GM21447 (cell line): ENCODE results near the gene TNNT2.

Experiments
- ATAC-seq: cut with Tn5 transposase; IDR thresholded peaks from one replicate; pipeline ENCODE4 v1.9.1; 2021; ENCODE audit not compliant: unreplicated experiment

Gene TNNT2

DNA sequence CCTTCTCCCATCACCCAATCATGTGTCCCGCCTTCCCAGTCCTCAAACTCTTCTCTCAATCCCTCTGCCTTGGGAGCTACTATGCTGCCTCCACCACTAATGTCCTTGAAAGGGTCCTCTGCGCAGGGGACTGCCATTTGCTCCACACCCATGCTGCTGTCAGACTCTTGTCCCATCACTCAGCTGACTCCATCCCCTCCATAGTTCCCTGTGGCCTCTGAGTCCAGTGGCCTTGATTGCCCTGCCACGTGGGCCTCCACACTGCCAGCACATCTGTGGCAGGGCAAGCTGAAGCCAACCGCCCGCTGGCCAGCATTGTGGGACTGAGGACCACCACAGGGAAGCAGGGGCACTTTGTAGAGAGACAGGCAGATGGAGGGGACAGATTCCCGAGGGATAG lies 1.3 kb upstream of the TNNT2 start:
- no peak for ATAC-seq

DNA sequence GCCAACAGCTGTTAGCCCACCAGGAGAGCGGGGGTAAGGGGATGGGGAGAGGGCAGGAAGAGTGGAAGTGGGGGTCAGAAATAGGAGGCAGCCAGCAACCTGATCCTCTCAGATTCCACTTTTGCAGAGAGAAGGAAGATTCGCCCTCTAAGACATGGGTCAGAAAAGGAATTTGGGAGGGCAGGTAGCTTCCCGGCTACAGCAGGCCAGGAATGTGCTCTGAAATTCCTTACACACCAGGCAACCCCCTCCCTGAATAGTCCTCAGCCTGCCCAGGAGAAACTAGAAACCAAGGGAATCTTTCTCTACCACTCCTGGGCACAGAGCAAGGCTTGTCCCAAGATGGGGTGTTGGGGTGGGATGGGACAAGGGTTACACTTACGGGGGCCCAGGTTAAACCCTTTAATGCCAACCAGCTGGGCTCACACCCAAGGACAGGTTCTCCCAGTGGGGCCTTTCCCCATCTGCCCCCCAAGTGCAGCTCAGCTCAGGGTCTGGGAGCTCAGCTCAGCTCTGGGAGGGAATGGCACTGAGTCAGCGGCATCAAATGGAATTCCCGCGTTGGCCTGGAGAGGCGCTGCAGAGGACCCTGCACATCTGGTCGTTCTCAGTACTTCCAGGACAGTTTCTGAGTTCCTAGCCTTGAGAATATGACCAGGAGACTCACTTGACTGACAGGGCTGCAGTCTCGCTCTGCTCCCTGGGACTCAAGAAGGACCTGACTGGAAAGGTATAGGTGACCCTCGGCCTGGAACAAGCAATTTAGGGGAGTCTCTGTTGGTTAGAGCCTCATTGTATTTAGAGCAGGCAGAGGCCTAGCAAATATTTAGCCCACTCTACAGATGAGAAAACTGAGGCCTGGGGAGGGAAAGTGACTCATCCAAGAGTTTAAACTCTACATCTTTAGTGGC lies 761 bp downstream of the TNNT2 start:
- no peak for ATAC-seq

DNA sequence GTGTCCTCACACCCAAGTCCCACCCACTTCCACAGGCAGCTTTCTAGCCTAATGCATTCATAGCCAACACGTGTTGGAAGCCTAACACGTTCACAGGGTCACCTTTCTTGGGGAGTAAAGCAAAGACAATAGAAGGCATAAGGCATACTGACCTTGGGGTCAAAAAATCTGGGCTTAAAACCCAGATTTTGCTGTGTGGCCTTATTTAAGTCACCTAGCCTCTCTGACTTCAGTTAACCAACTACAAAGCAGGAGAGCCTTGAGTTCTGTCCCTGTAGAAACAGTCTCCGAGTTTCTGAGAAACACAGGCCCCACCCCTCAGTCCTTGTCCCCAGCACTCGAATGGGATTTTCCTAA lies 1.4 kb downstream of the TNNT2 start:
- no peak for ATAC-seq

DNA sequence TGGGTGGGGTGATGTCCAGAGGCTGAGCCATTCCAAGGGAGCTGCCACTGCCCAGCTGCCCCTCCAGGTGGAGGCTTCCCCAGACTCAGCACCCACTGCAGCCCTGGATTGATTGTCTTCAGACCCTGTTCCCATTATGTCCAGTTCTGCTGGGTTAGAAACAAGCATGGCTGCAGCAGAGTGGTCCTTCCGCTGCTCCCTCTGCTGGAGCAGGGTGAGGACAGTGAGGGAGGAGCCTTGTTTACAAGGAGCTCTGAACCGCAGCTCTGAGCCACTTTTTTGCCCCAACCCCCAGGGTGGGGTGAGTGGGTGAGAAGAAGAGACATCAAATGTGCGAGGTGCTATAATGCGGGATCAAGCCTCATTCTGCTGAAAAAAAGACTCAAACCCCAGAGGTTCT lies 2.3 kb downstream of the TNNT2 start:
- ATAC-seq, result no peak

DNA sequence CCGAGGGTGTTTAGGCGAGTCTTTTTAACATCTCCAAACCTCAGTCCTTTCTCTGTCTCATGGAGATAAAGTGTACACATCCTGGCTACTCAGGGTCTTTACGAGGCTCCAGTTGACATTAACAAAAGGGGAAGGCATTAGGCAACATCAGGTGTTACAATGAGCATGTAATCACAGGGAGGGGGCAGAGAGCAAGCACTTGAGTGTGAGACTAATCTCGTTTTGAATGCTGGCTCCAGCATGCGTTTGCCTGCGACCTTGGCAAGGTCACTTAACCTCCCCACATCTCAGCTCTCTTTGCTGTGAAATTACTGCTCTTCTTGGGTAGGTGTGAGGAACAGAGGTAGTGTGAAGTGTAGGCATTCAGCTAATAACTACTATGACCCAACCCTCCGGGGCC lies 3.1 kb downstream of the TNNT2 start:
- no peak for ATAC-seq

DNA sequence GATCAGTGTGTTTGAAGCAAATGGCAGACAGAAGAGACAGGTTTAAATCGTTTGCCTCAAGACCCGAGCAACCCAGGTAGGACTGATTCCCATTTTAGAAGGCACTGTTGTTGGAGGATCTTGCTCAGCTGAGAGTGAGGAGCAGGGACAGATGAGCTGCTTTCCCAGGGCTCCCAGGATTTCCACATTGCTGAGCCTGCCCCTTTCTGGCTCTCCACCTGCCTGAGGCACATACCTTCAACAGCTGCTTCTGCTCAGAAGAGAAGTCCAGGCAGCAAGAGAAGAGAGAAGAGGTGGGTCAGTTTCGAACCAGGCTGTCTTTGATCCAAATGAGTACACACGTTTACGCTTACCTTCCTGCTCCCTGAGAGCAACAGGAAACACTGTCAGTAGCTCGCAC lies 5.7 kb downstream of the TNNT2 start:
- ATAC-seq, result no peak

DNA sequence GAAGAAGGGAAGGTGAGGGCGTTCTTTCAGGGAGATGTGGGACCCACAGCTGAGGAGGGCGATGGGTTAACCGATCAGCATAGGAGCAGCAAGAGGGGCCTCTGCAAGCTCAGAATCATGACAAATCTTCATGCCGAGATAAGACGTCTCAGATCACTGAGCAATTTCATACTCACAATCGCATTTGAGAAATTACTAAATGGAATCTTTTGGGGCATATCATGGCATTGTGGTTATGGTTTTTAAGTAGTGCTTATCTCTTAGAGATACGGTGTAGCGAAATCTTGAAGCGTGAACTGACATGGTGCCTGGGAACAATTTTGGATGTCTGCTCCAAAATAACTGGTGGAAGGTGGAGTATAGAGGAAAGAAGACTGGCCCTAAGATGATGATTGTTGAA lies 6.2 kb downstream of the TNNT2 start:
- no peak for ATAC-seq

DNA sequence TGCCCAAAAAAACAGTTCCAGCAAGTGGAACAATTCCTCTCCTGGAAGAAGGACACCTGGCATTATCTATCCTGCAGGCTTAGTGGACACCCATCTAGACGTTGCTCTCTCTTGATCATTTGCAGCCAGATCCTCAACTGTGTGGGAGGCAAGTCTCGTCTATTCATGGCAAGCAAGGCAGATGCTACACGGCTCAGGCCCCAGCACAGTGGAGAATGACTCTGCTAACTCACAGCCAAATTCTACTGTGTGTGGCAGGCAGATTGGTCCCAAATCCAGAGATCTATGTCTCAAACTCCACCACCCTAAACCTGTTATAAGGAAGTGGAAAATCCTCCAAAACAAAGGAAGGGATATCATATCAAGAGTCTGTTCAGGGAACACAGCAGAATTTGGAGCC lies 7.0 kb downstream of the TNNT2 start:
- no peak for ATAC-seq

DNA sequence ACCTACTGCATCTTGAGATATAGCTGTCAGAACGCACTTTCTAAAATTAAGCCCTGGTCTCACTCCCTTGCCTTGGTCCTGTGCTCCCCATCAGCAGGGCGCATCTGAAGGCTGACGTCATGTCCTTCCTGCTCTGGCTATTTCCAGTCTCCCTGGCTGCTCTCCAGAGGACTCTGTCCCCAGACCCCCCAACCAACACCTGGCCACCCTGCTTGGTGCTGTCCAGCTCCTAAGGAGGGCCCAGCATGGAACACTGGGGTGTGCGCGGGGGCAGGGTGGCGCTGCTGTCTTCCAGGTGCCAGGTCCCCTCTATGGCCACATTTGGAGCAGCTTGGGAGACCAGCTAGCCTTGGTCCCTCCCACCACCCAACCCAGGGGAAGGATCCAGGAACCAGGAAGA lies 8.3 kb downstream of the TNNT2 start:
- no peak for ATAC-seq

DNA sequence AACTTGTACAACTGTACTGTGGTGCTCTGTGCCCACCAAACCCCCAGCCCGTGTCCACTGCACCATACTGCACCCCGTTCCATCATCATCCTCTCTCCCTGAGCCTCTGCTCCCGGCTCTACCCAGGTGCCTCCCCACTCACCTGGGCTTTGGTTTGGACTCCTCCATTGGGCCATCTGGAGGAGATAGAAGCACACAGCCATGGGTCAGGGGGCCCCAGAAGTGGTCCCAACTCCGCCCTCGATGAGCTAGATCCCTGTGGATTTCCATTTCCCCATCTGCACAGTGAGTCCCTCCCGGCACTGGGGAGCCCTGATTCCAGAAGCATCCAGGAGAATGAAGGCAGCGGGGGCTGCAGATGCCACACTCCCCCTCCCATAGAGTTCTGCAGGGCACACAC lies 10.8 kb downstream of the TNNT2 start:
- ATAC-seq, result no peak

DNA sequence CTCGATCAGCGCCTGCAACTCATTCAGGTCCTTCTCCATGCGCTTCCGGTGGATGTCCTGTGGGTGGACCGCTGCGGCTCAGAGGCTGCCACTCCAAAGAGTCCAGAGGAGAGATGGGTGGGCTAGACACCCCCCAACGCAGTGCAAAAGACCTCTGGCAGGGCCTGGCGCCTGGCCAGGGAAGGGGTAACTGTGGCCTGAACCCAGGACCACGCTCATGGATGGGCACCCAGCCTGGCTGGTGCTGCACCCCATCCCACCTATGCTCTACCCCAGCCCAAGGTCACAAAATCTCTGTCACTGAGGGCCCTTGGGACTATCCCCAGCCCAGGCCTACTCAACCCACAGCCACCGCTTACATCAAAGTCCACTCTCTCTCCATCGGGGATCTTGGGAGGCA lies 12.2 kb downstream of the TNNT2 start:
- no peak for ATAC-seq

DNA sequence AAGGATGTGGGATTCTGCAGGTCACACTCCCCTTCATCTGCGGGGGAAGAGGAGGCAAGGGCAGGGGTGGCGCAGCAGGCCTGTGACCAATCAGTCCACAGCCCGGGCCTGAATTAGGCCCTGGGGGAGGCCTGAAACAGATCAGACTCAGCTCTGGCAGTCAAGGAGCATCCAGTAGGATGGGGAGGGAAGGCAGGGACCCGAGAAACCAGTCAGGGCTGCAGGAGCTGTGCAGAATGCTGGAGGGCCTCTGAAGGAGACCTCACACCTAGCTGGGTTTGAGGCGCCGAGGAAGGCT lies 12.7 kb downstream of the TNNT2 start:
- ATAC-seq, result no peak

DNA sequence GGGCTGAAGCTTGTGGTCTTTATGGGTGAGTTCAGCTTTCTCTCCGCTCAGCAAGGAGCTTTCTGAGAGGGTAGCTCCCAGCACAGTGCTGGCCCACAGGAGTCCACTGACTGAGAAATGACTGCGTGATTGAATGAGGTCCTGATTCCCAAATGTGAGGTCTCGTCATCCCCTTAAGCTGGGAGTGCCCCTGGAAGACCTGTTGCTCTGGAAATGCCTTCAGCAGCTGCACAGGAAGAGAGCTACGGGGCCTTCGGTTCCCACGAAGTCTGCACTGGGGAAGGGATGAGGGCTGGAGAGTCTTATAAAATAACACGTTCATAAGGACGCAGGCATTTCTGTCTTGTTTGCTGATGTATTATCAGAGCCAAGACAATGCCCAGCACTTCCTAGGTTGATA lies 14.0 kb downstream of the TNNT2 start:
- ATAC-seq, result no peak

DNA sequence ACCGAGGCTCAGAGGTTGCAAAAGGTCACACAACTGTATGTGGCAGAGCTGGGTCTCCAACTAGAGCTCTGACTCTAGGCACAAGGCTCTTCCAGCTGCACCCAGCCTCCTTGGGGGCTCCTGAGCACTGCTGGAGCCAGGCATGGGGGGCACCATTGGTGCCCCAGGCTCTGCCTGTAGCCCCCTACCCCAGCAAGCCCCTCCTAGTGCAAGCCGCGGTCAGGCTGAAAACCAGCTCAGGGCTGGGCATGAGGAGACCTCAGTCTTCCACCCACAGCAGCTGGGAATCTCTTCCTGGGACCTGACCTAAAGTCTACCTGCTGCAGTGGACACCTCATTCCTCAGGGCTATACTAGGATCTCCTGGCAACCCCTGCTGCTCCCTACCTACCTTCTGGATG lies 14.6 kb downstream of the TNNT2 start:
- no peak for ATAC-seq

DNA sequence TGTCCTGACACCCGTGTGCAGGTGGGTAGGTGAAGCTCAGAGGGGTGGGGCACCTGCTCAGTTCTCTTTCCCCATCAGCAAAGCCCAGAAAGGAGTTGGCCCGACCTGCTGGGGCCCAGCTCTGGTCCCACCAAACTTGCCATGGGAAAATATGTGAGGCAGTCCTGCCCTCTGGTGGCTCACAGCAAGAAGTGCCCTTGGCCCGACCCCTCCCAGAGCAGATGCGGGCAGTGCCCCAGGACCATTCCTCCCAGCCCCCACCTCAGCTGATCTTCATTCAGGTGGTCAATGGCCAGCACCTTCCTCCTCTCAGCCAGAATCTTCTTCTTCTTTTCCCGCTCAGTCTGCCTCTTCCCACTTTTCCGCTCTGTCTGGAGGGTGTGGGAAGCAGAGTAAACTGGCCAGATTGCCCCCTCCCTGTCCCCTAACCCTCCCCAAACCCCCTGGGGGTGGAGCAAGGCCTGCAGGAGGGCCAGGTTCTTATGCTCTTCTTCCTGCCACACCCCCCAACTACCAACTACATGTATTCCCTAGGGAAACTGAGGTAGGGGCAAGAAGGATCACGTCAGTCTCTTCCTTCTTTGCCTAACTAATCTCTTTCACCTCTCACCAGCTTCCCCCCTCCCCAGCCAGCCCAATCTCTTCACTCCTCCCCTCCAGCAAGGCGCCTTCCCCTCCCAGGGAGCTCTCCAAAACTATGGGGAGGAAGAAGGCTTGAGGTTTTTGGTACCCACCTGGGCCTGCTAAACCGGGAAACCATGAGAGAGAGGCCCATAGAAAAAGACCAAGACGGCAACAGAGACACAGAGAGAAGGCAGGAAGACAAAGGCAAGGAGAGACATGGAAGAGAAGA lies 15.6 kb downstream of the TNNT2 start:
- ATAC-seq, result no peak

DNA sequence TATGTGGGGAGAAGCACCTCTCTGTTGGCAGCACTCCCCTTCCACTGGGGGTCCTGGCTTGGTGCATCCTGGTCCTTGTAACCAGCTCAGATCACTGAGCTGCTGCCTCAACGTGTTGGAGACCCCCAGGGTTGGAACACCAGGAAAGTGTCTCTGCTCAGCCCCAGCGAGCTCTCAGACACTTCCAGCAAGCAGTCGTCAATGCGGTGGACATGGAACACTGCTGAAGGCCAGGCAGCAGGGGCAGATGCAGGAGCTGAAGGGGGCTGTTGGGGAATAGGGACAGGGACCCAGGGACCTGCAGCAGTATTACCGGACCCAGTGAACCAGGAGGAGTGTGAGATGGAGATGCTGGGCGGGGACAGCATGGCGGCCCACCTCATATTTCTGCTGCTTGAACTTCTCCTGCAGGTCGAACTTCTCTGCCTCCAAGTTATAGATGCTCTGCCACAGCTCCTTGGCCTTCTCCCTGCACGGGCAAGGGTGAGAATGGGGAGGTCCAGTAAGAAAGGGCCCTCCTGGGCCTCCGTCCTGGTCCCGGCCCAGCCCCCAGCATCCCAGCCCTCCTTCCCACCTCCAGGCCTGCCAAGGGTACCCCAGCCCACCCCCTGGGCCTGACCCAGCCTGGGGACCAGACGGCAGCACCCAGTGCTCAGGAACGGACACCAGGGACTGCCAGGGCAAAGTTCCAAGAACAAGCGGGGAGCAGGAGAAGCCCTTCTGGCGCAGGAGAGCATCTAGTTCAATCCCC lies 16.4 kb downstream of the TNNT2 start:
- ATAC-seq, result no peak

DNA sequence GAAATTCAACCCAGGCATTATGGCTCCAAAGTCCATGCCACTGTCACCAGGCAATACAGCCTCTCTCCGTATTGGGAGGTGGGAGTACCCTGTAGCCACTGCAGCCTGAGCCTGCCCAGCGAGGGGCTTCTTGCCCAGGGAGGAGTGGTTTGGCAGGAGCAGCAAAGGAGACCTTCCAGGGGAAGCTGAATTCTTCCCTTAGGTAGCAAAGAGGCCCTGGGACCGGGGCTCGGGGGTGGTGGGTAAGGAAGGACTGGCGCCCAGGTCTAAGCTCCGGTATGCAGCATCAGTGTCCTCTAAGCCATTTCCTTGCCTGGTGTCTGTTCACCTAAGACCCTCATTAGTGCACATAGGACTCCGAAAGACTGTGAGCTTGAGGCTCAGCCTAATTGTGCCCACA lies 17.0 kb downstream of the TNNT2 start:
- ATAC-seq, result no peak

DNA sequence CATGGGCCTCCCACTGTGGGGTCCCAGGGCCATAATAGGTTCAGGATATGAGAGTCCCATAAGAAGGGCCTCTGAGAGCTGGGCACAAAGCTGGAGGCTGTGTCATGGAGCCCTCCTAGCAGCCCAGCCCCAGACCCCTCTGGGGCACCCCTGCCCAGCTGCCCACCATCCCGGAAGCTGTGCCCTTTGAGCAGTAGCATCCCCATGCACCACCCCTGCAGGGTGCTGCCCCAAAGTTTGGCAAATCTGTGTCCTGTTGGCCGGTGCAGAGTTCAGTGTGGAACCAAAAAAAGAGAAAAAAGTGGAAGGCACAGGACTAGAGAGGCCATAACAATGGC lies 17.6 kb downstream of the TNNT2 start:
- ATAC-seq, result no peak

DNA sequence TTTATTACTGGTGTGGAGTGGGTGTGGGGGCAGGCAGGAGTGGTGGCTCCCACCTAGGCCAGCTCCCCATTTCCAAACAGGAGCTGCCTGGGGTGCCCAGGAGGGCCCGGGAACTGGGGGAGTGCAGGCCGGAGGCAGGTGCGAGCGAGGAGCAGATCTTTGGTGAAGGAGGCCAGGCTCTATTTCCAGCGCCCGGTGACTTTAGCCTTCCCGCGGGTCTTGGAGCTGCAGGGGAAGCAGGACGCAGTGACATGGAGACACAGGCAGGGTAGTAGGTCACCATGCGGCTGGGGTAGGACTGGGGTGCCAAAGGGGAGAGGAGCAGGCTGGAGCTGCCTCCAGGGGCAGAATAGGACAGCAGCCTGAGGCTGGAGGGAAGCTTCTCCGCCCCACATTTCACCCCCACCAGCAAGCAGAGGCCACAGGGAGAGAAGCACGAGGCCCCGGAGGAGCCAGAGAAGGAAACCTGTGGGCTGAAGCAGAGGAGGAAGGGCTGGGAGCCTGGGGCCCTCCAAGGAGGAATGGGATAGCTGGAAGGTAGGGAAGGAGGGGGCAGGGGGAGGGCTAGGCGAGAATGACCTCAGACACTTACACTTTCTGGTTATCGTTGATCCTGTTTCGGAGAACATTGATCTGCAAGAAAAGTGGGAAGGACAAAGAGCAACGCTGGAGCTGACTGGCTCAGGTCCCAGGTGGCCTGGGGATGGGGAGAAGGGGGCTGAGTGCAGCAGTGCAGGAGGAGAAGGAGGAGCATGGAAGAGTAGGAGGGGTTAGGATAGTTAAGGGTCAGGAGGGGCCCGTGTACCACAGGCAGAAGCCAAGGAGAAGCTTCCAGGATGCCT lies 18.2 kb downstream of the TNNT2 start:
- ATAC-seq, result no peak

DNA sequence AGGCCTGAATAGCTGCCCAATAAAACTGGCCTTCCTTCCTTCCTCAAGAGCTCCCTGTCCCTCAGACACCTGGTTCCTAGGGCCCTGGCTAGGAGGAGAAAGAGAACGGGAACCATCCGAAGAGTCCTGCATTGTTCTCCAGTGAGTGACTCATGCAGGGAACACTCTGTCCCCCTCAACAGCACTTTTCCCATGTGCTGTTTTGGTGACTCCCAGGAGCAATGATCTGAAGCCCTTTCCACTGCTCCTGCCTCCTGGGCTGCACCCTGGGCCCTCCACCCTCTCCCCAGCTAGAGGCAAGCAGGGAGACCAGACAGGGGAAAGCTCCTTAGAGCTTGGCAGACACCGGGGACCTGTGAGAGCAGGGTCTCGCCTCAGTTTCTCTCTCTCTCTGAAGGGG lies 18.9 kb downstream of the TNNT2 start:
- ATAC-seq, result no peak
